GM12875 (cell line): ENCODE measurements around the gene SCCPDH.
"Not testable (repeated sequence)": the region's sequence is repeated elsewhere in the genome, so short reads cannot be mapped to it uniquely, and the experiment has no call there.

Source experiments
- H3K4me3 ChIP-seq: one replicate; pipeline ENCODE4 v1.5.1; 2011; ENCODE audit warnings: low read depth, low read length, control low read depth
- TF ChIP-seq, protein P1 (sequence below): IDR thresholded peaks from 2 replicates; pipeline ENCODE4 v1.5.1; 2011; ENCODE audit warnings: low read depth, mild to moderate bottlenecking, control low read depth, inconsistent platforms, low read length, moderate library complexity, borderline replicate concordance; ENCODE audit not compliant: insufficient read depth

The SCCPDH gene

DNA sequence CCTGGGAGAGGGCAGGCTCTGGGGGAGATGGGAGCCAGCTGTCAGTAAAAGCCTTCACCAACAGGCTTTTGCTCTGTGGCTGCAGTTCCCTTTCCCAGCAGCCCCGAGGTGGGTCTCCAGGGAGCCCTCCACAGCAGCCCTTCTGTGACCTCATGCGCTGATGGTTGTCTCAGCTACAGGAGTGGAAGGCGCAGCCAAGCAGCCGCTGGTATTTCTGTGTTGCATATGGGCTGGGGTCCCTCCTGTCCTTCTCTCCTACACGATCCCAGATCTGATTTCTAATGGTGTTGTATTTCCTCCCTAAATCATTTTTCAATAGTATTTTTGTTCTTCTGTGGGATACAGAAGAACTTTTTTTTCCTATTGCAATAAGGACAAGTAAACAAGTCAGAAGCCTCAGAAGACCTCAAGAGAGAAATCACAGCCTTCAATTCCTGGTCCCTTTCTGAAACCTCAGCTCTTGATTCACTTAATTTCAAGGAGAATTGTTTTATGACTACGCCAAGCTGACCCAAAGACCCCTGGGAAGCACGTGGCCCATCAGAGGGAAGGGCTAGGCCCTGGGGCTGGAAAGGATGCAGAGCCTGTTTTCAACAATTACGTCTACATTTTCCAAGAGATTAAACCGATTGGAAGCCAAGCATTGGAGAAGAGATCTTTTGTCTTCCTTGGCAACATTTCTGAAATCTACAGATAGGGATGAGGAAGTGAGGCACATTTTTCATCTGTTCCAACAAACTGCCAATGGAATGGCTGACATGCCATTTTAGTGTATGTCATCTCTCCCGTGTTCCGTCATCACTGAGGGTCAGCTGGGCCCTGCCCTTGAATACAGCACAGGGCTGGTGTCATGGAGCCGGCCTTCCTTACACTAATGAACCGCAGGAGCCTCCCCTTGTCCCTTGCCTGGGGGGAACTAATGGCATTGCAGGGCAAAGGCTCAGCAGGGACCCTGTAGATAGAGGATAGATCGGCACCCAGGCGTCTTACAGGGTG lies 42.0 kb upstream of the SCCPDH start:
- TF ChIP-seq, protein P1, sequence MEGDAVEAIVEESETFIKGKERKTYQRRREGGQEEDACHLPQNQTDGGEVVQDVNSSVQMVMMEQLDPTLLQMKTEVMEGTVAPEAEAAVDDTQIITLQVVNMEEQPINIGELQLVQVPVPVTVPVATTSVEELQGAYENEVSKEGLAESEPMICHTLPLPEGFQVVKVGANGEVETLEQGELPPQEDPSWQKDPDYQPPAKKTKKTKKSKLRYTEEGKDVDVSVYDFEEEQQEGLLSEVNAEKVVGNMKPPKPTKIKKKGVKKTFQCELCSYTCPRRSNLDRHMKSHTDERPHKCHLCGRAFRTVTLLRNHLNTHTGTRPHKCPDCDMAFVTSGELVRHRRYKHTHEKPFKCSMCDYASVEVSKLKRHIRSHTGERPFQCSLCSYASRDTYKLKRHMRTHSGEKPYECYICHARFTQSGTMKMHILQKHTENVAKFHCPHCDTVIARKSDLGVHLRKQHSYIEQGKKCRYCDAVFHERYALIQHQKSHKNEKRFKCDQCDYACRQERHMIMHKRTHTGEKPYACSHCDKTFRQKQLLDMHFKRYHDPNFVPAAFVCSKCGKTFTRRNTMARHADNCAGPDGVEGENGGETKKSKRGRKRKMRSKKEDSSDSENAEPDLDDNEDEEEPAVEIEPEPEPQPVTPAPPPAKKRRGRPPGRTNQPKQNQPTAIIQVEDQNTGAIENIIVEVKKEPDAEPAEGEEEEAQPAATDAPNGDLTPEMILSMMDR: no peak
- no peak overlapping the region for H3K4me3 ChIP-seq

DNA sequence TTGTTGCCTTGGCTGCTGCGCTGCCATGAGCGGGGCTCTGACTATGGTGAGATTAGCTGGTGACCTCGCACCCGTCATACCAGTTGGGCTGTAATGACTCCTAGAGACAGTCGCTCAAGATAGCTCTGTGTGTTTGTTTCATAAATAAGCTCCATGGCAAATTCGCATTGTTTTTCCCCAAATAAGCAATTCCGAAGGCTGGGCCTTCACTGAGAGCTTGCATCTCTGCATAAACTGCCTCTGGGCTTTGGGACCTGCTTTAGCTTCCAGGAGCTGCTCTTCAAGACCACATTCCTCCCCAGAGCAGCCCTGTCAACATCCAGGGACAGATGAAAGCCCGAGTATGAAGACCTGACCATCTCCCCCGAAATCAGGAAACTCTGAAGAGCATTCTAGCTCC lies 40.7 kb upstream of the SCCPDH start:
- no peak overlapping the region for H3K4me3 ChIP-seq
- TF ChIP-seq, protein P1: no peak

DNA sequence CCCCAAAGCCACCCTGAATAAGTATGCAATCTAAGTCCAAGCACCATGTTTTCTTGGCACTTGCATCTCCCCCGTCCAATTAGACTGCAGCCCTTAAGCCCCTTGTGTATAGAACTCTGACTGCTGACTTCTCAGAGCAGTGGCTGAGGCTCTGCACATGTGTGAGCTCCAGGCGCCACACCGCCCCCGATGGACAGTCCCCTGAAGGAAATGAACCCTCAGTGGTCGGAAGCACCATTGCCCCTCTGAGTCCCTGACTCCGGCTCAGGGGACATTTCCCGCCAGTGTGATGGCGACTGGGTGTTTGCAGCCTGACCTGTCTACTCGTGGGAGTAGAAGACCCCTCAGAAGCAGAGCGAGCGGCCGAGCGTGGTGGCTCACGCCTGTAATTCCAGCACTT lies 37.2 kb upstream of the SCCPDH start:
- H3K4me3 ChIP-seq: no peak overlapping the region
- TF ChIP-seq, protein P1: no peak

DNA sequence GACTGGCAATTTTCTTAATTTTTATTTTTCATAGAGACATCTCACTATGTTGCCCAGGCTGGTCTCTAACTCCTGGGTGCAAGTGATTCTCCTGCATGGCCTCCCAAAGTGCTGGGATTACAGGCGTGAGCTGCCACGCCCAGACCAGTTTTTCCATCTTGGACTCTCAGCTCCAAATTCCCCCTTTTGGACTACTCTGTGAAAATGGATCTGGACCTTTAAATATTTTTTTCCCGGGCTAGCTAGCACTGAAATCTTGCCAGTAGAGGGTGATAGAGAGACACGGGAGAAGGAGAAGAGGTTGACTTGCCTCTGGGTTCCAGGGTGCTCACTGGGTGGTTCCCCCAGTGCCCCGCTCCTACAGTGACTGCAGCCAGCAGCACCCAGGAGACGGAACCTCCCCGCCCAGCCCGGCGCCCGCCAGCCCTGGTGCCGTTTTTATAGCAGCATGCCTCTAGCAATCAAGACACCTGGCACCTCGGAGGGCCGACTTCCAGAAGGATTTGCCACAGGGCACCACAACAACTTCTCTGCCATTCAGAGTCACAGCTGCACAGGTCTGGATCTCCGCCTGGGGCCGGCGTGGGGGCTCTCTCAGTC lies 34.7 kb upstream of the SCCPDH start:
- H3K4me3 ChIP-seq: no peak overlapping the region
- TF ChIP-seq, protein P1: peak; percentile 75

DNA sequence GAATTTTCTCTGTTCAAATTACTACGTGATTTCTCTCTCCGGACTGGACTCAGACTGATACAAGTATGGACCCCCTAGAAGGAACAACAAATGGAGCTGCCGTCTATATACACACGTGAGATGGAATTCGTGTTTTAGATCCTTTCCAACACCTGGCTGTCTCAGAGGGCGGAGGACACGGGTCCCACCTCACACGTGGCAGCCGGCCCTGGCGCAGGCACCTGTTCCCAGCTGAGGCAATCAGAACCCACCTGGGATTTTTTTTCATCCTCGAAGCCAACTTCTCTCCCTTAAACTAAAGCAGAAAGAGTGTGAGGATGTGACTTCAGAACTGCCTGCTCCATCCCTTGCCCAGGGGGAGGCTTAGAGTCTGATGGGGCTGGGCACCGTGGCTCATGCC lies 34.1 kb upstream of the SCCPDH start:
- H3K4me3 ChIP-seq: no peak overlapping the region
- TF ChIP-seq, protein P1: no peak

DNA sequence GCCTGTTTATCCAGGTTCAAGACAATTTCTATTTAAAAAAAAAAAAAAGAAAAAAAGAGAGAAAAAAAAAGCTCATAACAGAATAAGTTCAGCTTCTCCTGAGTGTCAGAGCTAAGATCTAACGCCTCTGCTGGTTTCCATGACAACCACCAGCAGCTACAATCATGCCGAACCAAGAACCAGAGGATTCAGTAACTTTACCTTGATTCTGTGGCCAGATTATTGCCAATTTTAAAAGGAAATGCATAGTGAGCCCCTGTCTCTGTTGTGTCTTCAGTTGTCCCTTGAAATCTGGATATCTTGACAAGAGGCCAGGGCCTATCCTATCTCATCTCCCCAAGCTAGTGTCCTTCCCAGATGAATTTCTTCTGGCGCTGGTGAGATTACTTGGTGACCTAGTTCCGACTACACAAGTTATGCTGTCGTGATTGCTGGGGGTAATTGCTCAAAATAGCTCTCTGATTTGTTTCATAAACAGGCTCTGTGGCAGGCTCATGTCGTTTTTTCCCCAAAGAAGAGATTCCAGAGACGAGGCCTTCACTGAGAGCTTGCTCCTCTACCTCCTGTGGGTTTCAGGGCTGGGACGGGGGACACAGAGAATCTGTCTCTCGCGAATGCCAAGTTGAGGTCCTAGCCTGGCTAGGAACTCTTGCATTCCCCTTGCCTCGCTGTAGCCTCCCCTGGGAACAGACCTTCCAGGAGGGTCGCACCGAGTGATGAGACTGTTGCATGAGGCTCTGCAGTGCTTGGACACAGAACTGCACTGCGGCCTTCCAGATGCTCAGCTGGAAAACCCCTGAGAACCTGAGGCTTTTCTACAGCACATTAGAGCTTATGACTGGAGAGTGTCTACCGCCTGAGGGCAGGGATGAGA lies 32.4 kb upstream of the SCCPDH start:
- TF ChIP-seq, protein P1: no peak
- H3K4me3 ChIP-seq: no peak overlapping the region

DNA sequence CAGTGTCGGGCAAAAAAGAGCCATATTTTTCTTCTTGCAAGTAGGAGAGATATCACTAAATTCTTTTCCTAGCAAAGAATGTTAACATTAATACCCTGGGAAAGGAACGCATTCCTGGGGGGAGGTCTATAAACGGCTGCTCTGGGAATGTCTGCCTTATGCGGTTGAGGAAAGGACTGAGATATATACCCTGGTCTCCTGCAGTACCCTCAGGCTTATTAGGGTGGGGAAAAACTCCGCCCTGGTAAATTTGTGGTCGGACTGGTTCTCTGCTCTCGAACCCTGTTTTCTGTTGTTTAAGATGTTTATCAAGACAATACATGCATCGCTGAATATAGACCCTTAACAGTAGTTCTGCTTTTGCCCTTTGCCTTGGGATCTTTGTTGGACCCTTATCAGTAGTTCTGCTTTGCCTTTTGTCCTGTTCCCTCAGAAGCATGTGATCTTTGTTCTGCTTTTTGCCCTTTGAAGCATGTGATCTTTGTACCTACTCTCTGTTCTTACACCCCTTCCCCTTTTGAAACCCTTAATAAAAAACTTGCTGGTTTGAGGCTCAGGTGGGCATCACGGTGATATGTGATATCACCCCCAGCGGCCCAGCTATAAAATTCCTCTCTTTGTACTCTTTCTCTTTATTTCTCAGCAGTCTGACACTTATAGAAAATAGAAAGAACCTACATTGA lies 29.9 kb upstream of the SCCPDH start:
- H3K4me3 ChIP-seq: not testable (repeated sequence)
